ENCODE measurements around the gene POLN.

POLN gene

GRCh38 chr4:2247128-2248043, 5.5 kb upstream of the POLN start:
- Histone ChIP-seq H3K36me3 (replicated peaks) (peaks cover 21% of the 10 kb centered on the region), H3K27ac (no peak overlapping the region), H3K27me3 (replicated peaks) (no peaks in the 10 kb centered on the region), H3K4me3 (ENCODE audit: low read depth, low read length) (no peak overlapping the region)
- TF ChIP-seq, protein P1, sequence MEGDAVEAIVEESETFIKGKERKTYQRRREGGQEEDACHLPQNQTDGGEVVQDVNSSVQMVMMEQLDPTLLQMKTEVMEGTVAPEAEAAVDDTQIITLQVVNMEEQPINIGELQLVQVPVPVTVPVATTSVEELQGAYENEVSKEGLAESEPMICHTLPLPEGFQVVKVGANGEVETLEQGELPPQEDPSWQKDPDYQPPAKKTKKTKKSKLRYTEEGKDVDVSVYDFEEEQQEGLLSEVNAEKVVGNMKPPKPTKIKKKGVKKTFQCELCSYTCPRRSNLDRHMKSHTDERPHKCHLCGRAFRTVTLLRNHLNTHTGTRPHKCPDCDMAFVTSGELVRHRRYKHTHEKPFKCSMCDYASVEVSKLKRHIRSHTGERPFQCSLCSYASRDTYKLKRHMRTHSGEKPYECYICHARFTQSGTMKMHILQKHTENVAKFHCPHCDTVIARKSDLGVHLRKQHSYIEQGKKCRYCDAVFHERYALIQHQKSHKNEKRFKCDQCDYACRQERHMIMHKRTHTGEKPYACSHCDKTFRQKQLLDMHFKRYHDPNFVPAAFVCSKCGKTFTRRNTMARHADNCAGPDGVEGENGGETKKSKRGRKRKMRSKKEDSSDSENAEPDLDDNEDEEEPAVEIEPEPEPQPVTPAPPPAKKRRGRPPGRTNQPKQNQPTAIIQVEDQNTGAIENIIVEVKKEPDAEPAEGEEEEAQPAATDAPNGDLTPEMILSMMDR (IDR thresholded peaks at IDR 0.05; ENCODE audit: low read depth, low read length, missing control alignments), result no peak
- DNase-seq, result no peak
- in situ Hi-C loops (cut with HindIII; ENCODE audit: low pct_ligation_motif_present, low sequenced_read_pairs), result no loop called here

DNA sequence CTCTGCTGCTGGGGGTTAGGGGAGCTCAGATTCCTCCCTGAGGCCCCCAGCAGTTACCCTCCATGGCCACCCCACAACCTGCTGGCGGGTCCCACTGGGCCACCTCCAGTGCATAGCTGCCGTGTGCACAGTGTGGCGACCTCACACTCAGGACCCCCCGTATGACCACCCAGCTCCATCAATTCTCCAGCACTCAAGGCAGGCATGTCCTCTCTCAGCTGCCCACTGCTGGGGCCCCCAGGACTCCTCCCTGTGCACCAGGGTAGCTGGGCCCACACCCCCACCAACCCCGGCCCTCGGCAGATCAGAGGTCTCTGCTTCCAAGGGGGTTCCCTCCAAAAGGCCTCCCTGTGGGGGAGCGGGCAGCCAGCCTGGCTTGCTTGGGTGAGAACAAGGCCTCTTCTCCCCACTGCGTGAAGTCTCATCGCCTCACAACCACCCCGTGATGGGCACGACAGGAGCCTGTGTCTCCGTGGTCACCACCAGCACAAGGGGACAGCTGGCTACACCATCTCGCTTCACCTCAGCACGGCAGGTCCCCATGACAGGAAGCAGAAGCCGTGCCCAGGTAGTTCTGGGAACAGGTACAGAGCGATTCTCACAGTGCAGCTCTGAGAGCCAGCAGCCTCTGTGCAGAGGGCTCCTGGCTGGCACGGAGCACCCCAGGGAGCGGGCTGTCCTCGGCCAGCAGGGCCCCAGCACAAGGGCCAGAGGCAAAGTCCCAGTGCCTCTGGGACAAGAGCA, 4.6 kb upstream of the POLN start:
- no peak for DNase-seq
- H3K36me3 ChIP-seq (replicated peaks), result peaks cover 21% of the 10 kb centered on the region
- TF ChIP-seq, protein P1 (IDR thresholded peaks at IDR 0.05; ENCODE audit: low read depth, low read length, missing control alignments), result no peak
- no peak overlapping the region for H3K27ac ChIP-seq
- H3K27me3 ChIP-seq (replicated peaks), result no peaks in the 10 kb centered on the region
- no peak overlapping the region for H3K4me3 ChIP-seq (ENCODE audit: low read depth, low read length)
- in situ Hi-C loops (cut with HindIII; ENCODE audit: low pct_ligation_motif_present, low sequenced_read_pairs), result no loop called here

GRCh38 chr4:2245787-2246275, 3.9 kb upstream of the POLN start:
- H3K27ac ChIP-seq, result no peak overlapping the region
- H3K4me3 ChIP-seq (ENCODE audit: low read depth, low read length), result no peak overlapping the region
- no peaks in the 10 kb centered on the region for H3K27me3 ChIP-seq (replicated peaks)
- H3K36me3 ChIP-seq (replicated peaks), result peaks cover 17% of the 10 kb centered on the region
- in situ Hi-C loops (cut with HindIII; ENCODE audit: low pct_ligation_motif_present, low sequenced_read_pairs), result no loop called here
- DNase-seq, result no peak
- TF ChIP-seq, protein P1 (IDR thresholded peaks at IDR 0.05; ENCODE audit: low read depth, low read length, missing control alignments), result no peak

DNA sequence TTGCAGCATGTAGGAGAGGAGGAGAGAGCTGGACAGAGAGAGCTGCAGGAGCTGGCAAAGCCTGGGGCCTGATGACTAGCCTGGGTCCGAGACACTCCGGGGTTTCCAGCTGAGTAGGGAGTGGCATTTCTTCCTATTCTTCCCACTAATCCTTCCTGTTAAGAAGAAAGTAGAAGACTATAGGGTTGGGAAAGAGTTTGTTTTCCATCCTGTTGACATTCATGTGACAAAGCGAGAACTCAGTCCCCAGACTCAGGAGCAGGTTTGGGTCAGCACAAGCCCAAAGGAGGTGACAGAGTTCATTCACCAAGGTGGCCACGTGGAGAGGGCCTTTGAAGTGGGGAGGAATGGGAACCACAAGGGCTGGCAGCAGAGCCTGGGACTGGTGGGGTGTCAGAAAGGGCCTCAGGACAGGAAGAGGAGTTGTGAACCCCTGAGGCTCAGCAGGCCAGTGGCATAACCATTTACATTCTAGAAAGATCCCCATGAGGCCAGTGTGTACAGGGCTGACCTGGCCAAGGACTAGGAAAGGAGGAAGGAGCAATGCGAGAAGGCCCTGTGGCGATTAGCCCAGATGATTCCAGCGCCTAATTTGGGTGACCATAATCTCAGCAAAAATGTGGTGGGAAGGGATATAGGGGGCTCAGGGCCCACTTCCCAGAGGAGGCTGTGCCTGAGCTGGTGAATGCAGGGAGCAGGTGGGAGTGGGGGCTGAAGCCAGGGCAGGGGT, 3.3 kb upstream of the POLN start:
- Histone ChIP-seq H3K27me3 (replicated peaks) (no peaks in the 10 kb centered on the region), H3K36me3 (replicated peaks) (peaks cover 11% of the 10 kb centered on the region), H3K4me3 (ENCODE audit: low read depth, low read length) (no peak overlapping the region), H3K27ac (no peak overlapping the region)
- in situ Hi-C loops (cut with HindIII; ENCODE audit: low pct_ligation_motif_present, low sequenced_read_pairs), result no loop called here
- TF ChIP-seq, protein P1 (IDR thresholded peaks at IDR 0.05; ENCODE audit: low read depth, low read length, missing control alignments), result no peak
- DNase-seq, result no peak

DNA sequence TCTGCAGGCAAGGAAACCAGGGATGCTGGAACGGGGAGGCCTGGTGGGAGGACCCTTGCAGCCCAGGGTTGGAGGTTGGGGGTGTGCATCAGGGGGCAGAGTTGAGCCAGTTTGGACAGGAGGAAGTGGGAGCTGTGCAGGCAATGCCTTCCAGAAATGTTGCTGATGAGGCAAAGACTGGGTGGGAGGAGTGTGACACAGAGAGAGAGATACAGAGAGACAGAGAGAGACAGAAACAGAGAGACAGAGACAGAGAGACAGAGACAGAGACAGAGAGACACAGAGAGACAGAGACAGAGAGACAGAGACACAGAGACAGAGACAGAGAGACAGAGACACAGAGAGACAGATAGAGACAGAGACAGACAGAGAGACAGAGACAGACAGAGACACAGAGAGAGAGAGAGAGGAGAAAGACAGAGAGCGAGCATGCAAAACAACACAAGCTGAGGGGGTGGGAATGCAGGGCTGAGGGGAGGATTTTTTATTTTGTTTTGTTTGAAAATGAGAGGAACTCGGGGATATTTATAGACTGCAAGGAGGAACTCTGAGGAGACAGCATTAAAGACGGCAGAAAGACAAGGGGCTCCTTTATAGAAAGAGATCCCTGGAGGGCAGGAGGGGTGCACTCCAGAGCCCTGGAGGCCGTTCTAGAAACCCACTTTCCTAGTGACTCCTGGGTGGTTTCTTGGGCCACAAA, 1.9 kb upstream of the POLN start:
- in situ Hi-C loops (cut with HindIII; ENCODE audit: low pct_ligation_motif_present, low sequenced_read_pairs), result no loop called here
- Histone ChIP-seq H3K27ac (no peak overlapping the region), H3K4me3 (ENCODE audit: low read depth, low read length) (no peak overlapping the region), H3K27me3 (replicated peaks) (no peaks in the 10 kb centered on the region), H3K36me3 (replicated peaks) (no peaks in the 10 kb centered on the region)
- TF ChIP-seq, protein P1 (IDR thresholded peaks at IDR 0.05; ENCODE audit: low read depth, low read length, missing control alignments), result peak; percentile 57
- DNase-seq, result no peak

Measured in brain microvascular endothelial cell (primary cell).